Right renal cortex interstitium (tissue), 3 donors: ENCODE results near the gene OXLD1. TPM values are rescaled to one million over a fixed set of nuclear protein-coding genes. Genes with fewer than 3 reads are reported as not detected.
"Not testable (repeated sequence)": the region's sequence is repeated elsewhere in the genome, so short reads cannot be mapped to it uniquely, and the experiment has no call there.

ENCODE experiments used
- DNase-seq, 3 donors: peaks; one replicate each; pipeline ENCODE4 v3.0.0-alpha.2; 2013; ENCODE audit warnings: low read depth in 3 of 3, low spot score in 2 of 3
- polyA plus RNA-seq, 3 donors: library from polyadenylated mRNA; unstranded; fragments of 120-200 nt; gene quantifications; one replicate each; pipeline ENCODE4 v1.2.1, GENCODE V29; 2013; ENCODE audit not compliant: insufficient read length in 3 of 3

OXLD1 gene
- polyA plus RNA-seq, 3 donors: 13.3 to 16.2 (median 14.9) TPM

DNA sequence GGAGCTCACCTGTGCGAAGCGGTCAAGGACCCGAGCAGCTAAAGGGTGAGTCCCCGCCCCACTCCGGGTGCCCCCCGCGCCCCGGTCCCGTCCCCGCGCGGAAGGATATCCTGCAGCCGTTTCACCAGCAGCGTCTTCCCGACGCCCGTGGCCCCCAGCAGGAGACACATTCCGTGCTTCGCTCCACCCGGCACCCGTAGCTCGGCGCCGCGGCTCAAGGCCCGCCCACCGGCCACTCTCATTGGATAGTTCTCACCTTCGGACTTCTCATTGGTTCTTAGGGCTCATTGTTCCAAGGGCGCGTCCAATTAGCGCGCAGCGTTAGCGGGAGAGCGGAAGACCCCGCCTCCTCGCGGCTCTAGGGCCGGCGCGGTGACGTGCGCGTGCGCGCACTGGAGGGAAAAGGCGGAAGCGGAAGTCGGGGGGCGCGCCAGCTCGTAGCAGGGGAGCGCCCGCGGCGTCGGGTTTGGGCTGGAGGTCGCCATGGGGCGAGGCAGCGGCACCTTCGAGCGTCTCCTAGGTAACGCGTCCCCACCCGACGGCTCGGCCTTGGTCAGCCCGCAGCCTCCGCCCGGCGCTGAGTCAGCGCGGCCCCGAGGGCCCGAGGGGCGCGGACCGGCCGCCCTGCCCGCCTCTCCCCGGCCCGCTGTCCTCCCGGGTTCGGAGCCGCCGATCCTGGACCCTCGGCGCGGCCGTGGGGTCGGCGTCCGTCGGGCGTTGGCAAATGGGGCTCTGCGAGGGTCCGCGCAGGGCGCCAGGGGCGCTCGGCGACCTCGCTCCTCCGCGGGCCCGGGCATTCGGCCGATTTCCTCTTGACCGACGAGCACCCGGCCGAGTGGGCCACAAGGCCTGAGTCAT lies 17.4 kb upstream of the OXLD1 start, which contains the start of the genes ARL16 and HGS:
ARL16 (minus strand) TSS at position 214 of the 858 bp plus-strand sequence; CDS start at position 170, 44 bp downstream.
HGS (plus strand) TSS at position 428 of the 858 bp plus-strand sequence; CDS start at position 484, 56 bp downstream.
- DNase-seq: peak; percentile 97 to 98 (median 98)

DNA sequence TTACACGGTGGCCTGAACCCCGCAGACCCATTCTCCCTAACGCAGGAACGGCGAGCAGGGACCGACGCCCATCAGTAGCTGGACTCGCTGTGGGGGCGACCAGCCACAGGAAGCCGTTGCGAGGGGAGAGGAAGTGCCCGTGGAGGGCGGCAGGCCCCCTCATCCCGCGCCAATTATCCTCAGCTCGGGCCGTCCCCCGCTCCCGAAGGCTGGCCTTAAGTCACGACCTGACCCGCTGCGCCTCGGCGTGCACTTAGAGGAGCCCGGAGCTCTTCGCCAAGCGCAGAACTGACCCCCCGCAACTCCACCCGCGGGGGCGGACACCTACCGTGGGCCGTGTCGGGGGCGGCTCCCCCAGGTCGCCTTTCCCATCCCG lies 16.8 kb upstream of the OXLD1 start:
- no peak for DNase-seq

DNA sequence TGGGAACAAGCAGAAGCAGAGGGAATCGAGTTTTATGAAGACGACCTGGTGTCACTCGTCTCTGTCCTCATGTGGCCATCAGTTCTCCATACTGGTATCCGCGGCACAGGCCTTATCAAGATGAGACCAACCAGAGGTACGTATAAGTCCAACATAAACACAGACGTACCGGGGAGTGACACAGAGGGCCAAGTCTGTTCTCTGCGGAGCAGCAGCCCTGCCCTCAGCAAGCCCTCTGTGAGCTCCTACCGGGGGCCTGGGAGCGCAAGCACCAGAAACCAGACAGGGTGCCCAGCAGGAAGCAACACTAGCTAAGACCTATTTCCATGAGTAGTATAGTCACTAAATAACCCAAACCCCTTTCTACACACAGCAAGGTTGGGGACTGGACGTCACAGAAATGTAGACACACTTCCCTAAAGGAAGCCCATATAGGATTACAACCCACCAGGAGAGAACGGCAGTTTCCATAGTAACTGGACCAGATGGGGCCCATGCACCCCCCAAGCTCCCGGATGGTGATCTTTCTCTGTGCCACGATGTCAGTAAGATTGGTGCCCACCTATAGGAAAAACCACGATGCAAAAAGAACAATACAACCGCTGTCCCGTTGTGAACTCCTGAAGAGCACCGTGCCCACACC lies 16.3 kb upstream of the OXLD1 start:
- DNase-seq: no peak

DNA sequence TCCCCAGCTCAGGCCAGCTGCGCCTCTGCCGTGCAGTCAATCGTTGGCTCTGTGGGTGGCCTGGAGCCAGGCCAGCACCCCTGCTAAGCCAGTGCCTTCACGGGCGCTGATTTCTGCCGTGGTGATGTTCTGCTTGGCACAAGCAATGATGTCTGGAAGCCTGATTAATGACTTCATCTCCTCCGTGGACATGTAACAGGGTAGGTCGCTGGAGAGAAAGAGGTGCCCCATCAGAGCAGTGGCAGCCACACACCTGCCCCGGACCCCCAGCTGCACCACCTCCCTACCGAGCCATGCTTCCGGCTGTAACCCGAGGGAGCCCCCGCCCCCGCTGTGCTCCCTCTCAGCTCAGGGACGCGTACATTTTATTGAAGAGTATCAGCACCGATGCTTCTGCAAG lies 15.3 kb upstream of the OXLD1 start:
- DNase-seq: no peak

DNA sequence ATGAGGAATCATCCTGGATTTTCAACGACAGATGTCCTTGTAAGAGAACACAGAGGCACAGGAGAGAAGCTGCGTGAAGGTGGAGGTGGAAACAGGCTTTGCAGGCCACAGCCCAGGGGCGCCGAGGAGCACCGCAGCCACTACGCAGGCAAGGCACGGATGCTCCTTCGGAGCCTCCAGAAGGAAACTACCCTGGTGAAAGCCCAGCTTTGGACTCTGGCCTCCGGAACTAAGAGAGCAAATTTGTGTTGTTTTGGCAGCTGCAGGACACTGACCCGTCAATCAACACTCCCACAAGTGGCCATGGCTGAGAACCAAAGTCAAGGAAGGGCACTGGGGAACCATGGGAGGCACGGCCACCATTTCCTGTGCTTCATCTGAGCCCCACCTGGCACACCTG lies 13.7 kb upstream of the OXLD1 start:
- no peak for DNase-seq

DNA sequence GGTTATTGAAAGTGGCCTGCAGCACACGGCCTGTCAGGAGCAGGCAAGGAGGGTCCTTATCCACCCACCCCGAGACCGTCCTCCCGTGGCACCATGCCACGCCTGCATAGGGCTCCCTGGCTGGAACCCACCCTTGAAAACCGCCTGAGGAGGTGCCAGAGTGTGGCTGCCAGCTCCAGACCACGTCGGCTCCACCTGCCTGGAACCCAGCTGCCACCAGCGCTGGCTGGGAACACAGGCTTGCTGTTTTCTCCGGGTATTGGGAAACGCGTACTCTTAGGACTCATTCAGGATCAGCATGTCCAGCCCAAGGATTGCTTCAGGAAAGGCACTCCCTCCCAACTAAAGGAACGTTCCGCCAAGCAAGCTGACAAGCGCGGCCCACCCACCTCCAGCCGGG lies 10.5 kb upstream of the OXLD1 start:
- DNase-seq: no peak

DNA sequence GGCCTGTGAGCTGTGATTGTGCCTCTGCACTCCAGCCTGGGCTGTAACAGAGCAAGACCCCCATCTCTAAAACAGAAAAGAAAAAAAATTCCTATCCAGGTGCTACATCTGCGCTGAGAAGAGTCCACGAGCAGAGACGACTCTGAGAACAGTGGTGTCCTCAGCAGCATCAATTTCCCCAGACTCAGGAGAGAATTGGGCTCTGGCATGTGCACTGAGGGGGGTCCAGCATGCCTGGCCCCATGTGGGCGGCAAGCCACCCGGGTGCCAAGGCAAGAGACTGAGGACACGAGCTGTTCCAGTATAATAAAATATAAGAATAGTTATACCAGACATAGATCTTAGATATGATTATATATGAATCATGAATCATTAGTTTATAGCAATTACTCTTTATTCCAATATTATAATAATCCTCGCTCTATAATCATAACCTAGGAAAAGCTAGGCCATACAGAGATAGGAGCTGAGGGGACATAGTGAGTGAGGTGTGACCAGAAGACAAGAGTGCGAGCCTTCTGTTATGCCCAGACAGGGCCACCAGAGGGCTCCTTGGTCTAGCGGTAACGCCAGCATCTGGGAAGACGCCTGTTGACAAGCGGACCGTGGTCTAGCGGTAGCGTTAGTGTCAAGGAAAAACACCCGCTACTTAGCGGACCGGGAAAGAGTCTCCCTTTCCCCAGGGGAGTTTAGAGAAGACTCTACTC lies 9.3 kb upstream of the OXLD1 start:
- not testable (repeated sequence) for DNase-seq

DNA sequence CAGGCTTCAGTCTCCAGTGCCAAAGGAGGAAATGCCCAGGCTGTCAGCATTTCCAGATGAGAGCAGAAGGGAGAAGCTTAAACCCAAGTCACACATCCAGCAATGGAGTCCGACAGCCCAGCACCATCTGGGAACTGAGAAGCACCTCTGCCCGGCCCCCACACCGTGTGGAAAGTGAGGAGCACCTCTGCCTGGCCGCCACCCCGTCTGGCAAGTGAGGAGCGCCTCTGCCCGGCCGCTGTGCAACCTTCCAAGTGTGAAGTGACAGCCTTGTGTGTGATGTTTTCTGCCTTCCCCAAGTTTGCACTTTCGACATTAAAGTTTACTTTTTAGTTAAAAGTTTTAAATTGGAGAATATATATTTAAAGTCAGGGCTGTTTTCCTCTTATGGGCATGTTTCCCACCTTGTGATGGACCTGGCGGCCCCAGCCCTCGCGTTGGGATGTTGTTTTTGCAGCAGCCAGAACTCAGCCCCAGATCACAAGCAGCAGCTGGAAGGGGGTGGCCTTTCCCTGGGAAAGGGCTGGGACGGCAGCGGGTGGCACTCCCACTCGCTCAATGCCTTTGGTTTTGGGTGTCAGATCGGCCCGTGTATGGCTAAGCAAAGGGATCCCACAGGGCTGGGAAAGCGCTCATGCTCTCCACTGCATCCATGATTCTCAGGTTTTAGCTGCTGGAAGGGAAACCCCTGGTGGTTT lies 7.3 kb upstream of the OXLD1 start:
- DNase-seq: no peak

DNA sequence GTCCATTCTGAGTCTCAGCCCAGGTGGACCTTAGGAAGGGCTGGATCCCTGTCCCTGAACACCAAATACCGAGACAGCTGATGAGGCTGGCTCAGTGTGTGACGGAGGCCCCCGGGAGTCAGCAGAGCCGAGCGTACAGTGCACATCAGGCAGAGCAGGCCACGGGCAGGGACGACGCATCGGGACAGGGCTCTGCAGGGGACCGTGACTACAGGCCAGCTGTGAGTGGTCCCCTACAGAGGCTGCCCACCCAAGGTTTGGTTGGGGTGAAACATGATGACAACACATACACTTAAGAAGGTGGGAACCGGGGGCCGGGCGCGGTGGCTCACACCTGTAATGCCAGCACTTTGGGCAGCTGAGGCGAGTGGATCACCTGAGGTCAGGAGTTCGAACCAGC lies 6.5 kb upstream of the OXLD1 start:
- DNase-seq: no peak

DNA sequence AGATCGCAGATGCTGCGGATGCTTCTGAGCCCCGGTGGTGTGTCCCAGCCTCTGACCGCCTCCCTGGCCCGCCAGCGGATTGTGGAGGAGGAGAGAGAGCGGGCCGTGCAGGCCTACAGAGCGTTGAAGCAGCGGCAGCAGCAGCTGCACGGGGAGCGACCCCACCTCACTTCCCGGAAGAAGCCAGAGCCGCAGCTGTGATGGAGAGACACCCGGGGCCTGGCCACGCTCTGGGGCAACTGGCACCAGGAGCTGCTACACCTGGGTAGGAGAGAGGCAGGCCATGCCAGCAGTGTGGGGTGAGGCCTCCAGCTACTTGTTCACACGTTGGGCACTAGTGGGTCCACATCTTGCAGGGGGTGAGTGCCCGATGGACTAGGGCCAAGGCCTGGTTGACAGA lies 6.1 kb upstream of the OXLD1 start:
- no peak for DNase-seq

DNA sequence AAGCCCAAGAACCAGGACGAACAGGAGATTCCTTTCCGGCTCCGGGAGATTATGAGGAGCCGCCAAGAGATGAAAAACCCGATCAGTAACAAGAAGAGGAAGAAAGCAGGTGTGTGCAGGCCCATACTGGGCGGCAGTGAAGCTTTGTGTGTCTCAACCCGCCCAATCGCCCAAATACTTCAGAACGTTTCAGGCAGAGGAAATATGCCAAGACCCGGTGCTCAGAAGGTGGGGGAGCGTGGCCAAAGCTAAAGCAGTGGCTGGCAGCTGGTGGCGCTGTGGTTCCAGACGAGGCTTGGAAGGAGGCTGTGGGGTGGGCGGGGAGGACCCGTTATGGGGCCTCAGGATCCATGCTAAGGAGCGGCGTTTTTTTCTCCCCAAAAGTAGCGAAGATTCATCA lies 1.3 kb upstream of the OXLD1 start:
- DNase-seq: no peak

DNA sequence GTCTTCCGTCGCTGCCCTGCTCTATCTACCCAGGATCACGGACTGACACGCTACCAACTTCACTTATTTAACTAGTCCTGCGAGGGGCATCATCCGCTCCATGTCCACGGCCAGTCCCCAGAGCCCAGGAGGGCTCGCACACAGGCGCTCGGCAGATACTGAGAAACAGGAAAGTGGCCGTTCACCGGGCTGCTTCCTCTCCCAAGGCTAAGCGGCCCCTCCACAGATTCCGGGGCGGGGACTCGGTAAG lies 388 bp downstream of the OXLD1 start:
- DNase-seq: no peak

DNA sequence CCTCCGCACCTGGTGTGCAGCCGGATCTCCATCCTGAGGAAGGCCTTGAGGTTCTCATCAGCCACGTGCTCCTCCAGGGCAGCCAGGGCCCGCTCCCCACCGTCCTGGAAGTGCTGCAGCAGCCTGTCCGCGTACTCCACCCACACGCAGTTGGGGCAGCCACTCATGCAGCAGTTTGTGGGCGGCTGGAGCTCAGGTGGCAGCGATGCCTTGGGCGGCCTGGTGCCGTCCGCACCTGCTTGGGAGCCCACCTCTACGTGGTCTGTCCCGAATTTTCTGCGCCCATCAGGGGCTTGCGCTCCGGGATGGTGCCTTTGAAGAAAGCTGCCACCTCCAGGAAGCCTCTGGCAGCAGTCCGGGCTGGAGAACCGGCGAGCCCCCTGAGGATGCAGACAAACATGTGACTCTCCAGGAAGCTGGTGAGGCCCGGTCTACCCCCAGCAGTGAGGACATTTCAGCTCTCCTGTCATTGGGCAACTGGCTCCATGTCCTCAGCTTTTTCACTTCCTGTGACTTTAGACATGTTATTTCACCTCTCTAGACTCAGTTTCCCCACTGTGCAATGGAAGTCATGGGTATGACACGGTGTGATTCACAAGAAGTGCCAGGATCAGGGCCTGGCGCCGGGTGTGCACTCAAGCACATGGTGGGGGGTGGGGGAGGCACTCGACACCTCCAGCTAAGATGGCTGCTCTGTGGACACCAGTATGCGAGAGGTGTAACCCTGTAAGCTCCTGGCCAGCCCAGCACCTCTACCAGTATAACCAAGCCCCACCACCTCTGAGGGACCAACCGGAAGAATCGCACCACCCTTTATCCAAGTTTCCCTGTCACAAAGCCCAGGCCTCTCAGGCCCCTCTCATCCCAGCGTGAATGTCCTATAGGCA lies 957 bp downstream of the OXLD1 start:
- no peak for DNase-seq

DNA sequence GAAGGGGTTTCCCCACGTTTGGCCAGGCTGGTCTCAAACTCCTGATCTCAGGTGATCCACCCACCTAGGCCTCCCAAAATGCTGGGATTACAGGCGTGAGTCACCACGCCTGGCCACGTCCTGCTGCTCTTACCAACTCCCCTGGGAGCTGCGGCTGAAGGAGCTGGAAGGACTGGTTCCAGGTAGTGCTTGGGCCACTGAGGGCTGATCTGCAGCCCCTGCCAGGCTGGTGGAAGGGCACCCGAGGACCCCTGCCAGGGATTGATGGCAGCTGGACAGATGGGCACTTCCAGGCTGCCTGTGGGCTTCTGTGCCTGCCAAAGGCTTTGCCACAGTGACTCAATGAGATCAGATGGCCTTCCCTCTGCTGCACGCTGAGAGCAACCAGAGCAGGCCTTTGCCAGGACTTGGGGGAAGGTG lies 2.3 kb downstream of the OXLD1 start:
- no peak for DNase-seq

DNA sequence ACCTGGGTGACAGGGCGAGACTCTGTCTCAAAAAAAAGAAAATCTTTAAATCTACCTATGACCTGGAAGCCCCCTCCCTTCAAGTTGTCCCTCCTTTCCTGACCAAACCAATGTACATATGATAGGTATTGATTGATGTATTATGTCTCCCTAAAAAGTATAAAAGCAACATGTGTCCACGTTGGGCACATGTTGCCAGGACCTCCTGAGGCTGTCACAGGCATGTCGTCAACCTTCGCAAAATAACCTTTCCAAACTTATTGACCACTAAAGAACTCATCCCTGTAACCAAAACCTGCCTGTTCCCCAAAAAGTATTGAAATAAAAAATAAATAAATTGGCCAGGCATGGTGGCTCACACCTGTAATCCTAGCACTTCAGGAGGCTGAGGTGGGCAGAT lies 4.4 kb downstream of the OXLD1 start:
- DNase-seq: no peak

DNA sequence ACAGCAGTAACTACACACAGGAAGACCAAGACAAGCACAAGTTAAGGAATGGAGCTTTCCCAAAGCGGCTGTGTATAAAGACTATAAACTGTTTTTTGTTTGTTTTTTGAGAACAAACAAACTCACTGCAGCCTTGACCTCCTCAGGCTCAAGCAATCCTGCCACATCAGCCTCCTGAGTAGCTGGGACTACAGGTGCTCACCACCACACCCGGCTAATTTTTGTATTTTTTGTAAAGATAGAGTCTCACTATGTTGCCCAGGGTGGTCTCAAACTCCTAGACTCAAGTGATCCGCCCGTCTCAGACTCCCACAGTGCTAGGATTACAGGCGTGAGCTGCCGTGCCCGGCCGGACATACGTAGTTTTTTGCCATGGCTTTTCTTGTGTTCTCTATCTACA lies 6.0 kb downstream of the OXLD1 start:
- no peak for DNase-seq

DNA sequence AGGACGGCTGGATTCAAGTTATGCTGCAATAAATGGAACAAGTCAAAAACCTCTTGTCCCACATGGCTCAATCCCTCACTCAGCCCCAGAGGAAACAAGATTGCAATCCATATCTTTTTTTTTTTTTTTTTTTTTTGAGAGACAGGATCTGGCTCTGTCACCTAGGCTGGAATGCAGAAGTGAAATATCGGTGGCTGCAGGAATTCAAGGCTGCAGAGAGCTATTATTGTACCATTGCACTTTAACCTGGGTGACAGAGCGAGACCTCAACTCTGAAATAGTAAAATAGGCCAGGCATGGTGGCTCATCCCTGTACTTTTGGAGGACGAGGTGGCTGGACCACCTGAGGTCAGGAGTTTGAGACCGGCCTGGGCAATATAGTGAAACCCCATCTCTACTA lies 7.4 kb downstream of the OXLD1 start:
- no peak for DNase-seq

DNA sequence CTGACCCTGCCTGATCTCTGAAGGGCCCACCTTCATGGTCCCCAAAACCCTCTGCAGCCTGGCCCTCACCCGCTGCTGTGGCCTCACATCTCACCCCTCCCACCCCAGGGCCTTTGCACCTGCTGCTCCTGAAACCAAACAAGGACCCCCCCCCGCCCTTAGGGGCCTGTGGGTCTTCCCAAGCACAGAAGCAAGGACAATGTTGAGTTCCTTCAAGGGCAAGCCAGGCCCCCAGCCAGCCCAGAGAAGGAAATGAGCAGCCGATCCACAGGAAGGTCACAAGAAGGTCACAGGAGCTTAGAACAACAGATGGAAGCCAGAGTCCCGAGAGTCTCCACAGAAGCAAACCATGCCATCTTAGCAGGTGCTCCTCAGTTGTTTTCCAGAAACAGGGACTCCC lies 9.6 kb downstream of the OXLD1 start:
- no peak for DNase-seq

DNA sequence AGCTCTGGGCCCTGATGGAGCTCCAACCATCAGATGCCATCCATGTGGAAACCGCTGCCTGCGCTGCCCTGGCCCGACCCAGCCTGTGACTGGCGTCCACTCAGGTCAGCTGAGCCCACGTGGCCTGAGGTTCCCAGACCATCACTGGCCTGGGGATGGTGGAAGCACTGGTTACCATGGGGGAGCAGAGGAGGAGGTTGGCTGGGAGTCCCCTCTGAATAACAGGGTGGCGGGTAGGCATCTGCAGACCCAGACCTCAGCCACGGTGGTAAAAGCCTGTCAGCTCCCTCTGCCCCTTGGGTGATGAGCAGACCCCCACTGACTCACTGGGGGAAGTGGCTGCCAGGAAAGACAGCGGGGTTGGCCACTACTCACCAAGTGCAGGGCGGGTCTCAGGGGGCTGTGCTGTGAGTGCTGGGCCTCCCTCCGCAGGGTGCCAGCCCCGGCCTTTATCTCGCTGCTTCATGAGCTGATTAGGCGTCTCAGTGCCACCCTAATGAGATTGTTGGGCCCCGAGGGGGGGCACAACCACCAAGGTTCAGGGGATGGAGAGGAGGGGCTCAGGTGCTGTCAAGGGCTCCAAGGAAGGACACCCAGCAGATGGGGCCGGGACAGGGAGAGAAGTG lies 10.2 kb downstream of the OXLD1 start, which contains the start of gene PDE6G:
PDE6G (minus strand) TSS at position 425 of the 626 bp plus-strand sequence. CDS start 3,237 bp downstream, outside the sequence.
- DNase-seq: no peak
